Measurements from ENCODE around the gene C19orf44. TPM values are rescaled to one million over a fixed set of nuclear protein-coding genes. Genes with fewer than 3 reads are reported as not detected.

The C19orf44 gene
- total and polyA plus RNA-seq, 2 of the 4 experiments (the other 2 are of a cell fraction), result 1.4 to 3.8 TPM

DNA sequence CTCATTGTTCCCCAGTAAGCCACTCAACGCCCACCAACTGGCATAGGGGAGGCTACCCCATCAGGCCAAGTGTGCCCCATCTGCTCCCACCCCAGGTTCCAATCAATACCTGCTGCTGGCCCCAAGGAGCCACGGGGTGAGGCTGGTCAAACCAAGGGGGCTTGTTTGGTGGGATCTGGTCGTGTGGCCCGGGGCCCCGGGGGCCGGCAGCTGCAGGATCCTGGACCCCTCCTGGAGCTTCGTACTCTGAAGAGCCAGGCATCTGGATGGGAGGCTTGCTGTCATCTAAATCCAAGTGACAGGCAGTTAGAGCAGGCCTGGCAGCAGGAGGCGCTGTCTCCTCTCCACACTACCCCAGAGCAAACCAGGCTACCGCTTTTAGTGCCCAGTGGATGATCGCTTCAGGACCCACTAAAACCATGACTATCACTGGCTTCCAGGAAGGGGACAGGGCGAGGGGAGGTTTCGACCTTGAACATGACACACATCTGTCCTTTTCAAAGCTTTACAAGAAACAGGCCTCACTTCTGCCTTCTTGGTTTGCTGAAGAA is 31.9 kb downstream of the C19orf44 start:
- TF ChIP-seq MXI1 (IDR thresholded peaks at IDR 0.05; ENCODE audit: borderline replicate concordance, low read depth, low read length), result no peak
- TF ChIP-seq, protein P1, sequence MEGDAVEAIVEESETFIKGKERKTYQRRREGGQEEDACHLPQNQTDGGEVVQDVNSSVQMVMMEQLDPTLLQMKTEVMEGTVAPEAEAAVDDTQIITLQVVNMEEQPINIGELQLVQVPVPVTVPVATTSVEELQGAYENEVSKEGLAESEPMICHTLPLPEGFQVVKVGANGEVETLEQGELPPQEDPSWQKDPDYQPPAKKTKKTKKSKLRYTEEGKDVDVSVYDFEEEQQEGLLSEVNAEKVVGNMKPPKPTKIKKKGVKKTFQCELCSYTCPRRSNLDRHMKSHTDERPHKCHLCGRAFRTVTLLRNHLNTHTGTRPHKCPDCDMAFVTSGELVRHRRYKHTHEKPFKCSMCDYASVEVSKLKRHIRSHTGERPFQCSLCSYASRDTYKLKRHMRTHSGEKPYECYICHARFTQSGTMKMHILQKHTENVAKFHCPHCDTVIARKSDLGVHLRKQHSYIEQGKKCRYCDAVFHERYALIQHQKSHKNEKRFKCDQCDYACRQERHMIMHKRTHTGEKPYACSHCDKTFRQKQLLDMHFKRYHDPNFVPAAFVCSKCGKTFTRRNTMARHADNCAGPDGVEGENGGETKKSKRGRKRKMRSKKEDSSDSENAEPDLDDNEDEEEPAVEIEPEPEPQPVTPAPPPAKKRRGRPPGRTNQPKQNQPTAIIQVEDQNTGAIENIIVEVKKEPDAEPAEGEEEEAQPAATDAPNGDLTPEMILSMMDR (conservative IDR thresholded peaks at IDR 0.05; ENCODE audit: low read depth, low read length), result peak; percentile 25; the same call in 1 of the 2 replicates
- TF ChIP-seq BHLHE40 (IDR thresholded peaks at IDR 0.05; ENCODE audit: low read depth, low read length), result no peak
- TF ChIP-seq, protein P2, sequence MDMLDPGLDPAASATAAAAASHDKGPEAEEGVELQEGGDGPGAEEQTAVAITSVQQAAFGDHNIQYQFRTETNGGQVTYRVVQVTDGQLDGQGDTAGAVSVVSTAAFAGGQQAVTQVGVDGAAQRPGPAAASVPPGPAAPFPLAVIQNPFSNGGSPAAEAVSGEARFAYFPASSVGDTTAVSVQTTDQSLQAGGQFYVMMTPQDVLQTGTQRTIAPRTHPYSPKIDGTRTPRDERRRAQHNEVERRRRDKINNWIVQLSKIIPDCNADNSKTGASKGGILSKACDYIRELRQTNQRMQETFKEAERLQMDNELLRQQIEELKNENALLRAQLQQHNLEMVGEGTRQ (IDR thresholded peaks at IDR 0.05; ENCODE audit: low read depth, low read length), result no peak
- TF ChIP-seq POLR2A (IDR thresholded peaks at IDR 0.05; ENCODE audit: low read depth, low read length), result no peak
- no peak for TF ChIP-seq FOS (IDR thresholded peaks at IDR 0.05; ENCODE audit: low read depth, low read length)
- no peak for TF ChIP-seq RFX5 (IDR thresholded peaks at IDR 0.05; ENCODE audit: low read depth, low read length)
- TF ChIP-seq SMC3 (IDR thresholded peaks at IDR 0.05; ENCODE audit: low read depth, low read length), result no peak
- TF ChIP-seq RAD21 (IDR thresholded peaks at IDR 0.05; ENCODE audit: low read length), result 0 out of 2 replicates have a peak, but pooled peaks have one; percentile 27
- H2BK15ac ChIP-seq (ENCODE audit: low read depth, low read length), result no peak overlapping the region
- H2AFZ ChIP-seq (replicated peaks; ENCODE audit: low read length, poor library complexity), result no peak overlapping the region
- H3K23ac ChIP-seq (ENCODE audit: low read depth, low read length), result no peak overlapping the region
- ATAC-seq (ENCODE audit: low read depth) (peak; percentile 38; the same call in 1 of the 2 replicates), DNase-seq (no peak)
- H2BK5ac ChIP-seq (ENCODE audit: low read depth, low read length, poor library complexity, severe bottlenecking), result no peak overlapping the region
- no peaks in the 10 kb centered on the region for H3K9me3 ChIP-seq (ENCODE audit: control insufficient read depth, insufficient read depth, low read length)
- 92% methylated on average over 4 of the region's 12 CpGs; no CpG with 5 or more reads in 1 of the 2 experiments for WGBS, 2 experiments (ENCODE audit: extremely low coverage in 2 of 2, insufficient read length in 1 of 2)
- no peak overlapping the region for H4K91ac ChIP-seq (ENCODE audit: insufficient read depth, low read depth, low read length)
- peaks cover 87% of the 10 kb centered on the region for H3K36me3 ChIP-seq (ENCODE audit: control insufficient read depth, insufficient read depth, low read length)
- H3K27me3 ChIP-seq (ENCODE audit: control insufficient read depth, insufficient read depth, low read length), result no peaks in the 10 kb centered on the region
- H3K4ac ChIP-seq (ENCODE audit: low read depth, low read length), result no peak overlapping the region
- H2AK5ac ChIP-seq (ENCODE audit: low read depth, low read length), result no peak overlapping the region
- H4K5ac ChIP-seq (ENCODE audit: low read depth, low read length), result no peak overlapping the region
- H2AK9ac ChIP-seq (replicated peaks; ENCODE audit: low read depth, low read length, poor library complexity), result peak overlapping the region; percentile 72
- no peak overlapping the region for H4K8ac ChIP-seq (ENCODE audit: low read depth in 2 of 2, low read length in 2 of 2)
- no peak overlapping the region for H3K4me3 ChIP-seq (ENCODE audit: insufficient read depth, low read depth, low read length)
- POLR2A ChIA-PET (ENCODE audit: unreplicated experiment), result no interaction called here
- intact Hi-C loops (cut with micrococcal nuclease), result no loop called here
- H3K9ac ChIP-seq (ENCODE audit: low read depth, low read length), result no peak overlapping the region
- H3K27ac ChIP-seq (ENCODE audit: insufficient read depth, low read length), result no peak overlapping the region
- in situ Hi-C loops (cut with MboI; ENCODE audit: low sequenced_read_pairs), result no loop called here
- dilution Hi-C loops (cut with HindIII; ENCODE audit: low sequenced_read_pairs, unreplicated experiment), result no loop called here
- no peak overlapping the region for H3K56ac ChIP-seq (ENCODE audit: extremely low read depth, insufficient read depth, low read length)
- no peaks in the 10 kb centered on the region for H3K9me1 ChIP-seq (ENCODE audit: insufficient read depth, low read length)
- H2BK20ac ChIP-seq (ENCODE audit: low read depth, low read length), result no peak overlapping the region
- peaks cover 17 to 22% of the 10 kb centered on the region in 2 experiments for H3K79me1 ChIP-seq (ENCODE audit: low read depth in 1 of 2, low read length in 2 of 2)
- BruUV-seq (replicated peaks), result no TSS peak
- CTCF ChIA-PET, result no interaction called here
- H3K14ac ChIP-seq (replicated peaks; ENCODE audit: low read depth, low read length), result no peak overlapping the region
- H2BK120ac ChIP-seq (ENCODE audit: low read depth, low read length), result no peak overlapping the region
- H3K4me2 ChIP-seq (ENCODE audit: low read depth, low read length), result no peak overlapping the region
- H3K4me1 ChIP-seq (ENCODE audit: control insufficient read depth, insufficient read depth, low read length), result no peaks in the 10 kb centered on the region
- H3K18ac ChIP-seq (ENCODE audit: low read depth, low read length), result no peak overlapping the region
- peaks cover 24% of the 10 kb centered on the region; the same call in 1 of the 2 replicates for H4K20me1 ChIP-seq (ENCODE audit: insufficient read depth, low read length)

Measured in IMR-90 (cell line).